Osteoblast (primary cell): ENCODE measurements around the gene GNAI2. TPM values are rescaled to one million over a fixed set of nuclear protein-coding genes. Genes with fewer than 3 reads are reported as not detected.
A peak's percentile ranks its signal among the peaks of the same experiment; 100 is the strongest.

ENCODE experiments used
- DNase-seq: peaks from one replicate; pipeline ENCODE4 v3.0.0; 2011; ENCODE audit warnings: low spot score, mixed read lengths; ENCODE audit not compliant: insufficient read length; ENCODE audit errors: missing footprints
- H2AFZ ChIP-seq: 2 replicates; pipeline ENCODE4 v1.6.0; 2011; ENCODE audit warnings: mild to moderate bottlenecking, low read length
- H3K27ac ChIP-seq: 2 replicates; pipeline ENCODE4 v1.5.1; 2011; ENCODE audit warnings: mild to moderate bottlenecking, low read depth, low read length, moderate library complexity
- H3K27me3 ChIP-seq: 2 replicates; pipeline ENCODE4 v1.6.0; 2012; ENCODE audit warnings: mild to moderate bottlenecking, control low read depth, inconsistent platforms, low read length, moderate library complexity; ENCODE audit not compliant: insufficient read depth
- H3K36me3 ChIP-seq: 2 replicates; pipeline ENCODE4 v1.5.1; 2011; ENCODE audit warnings: mild to moderate bottlenecking, low read length, control low read depth, moderate library complexity; ENCODE audit not compliant: insufficient read depth
- H3K4me1 ChIP-seq: 2 replicates; pipeline ENCODE4 v1.5.1; 2011; ENCODE audit warnings: mild to moderate bottlenecking, low read length, control low read depth, moderate library complexity; ENCODE audit not compliant: insufficient read depth
- H3K4me2 ChIP-seq: 2 replicates; pipeline ENCODE4 v1.6.0; 2011; ENCODE audit warnings: mild to moderate bottlenecking, low read length; ENCODE audit not compliant: insufficient read depth
- H3K4me3 ChIP-seq: fragments of 200-600 bp; sonication (generic); 3 replicates; pipeline ENCODE4 v1.5.1; 2012; ENCODE audit warnings: mild to moderate bottlenecking, low read length, inconsistent platforms; ENCODE audit not compliant: insufficient read depth
- H3K79me2 ChIP-seq: 2 replicates; pipeline ENCODE4 v1.6.0; 2012; ENCODE audit warnings: mild to moderate bottlenecking, low read length, control low read depth, inconsistent platforms; ENCODE audit not compliant: insufficient read depth
- H3K9me3 ChIP-seq: 2 replicates; pipeline ENCODE4 v1.5.1; 2011; ENCODE audit warnings: low read depth, low read length, control low read depth
- H4K20me1 ChIP-seq: 2 replicates; pipeline ENCODE4 v1.6.0; 2012; ENCODE audit warnings: mild to moderate bottlenecking, low read length, control low read depth; ENCODE audit not compliant: insufficient read depth
- CTCF ChIP-seq: IDR thresholded peaks from 2 replicates; pipeline ENCODE4 v1.5.1; 2011; ENCODE audit warnings: mild to moderate bottlenecking, low read depth, low read length, moderate library complexity; ENCODE audit errors: extremely low read depth
- total RNA-seq: library from RNA; depleted of rRNA; stranded (reverse); fragments of >200 nt; gene quantifications from 2 replicates; pipeline ENCODE4 v1.2.3, GENCODE V29; 2012

GNAI2 gene
- total RNA-seq, 1 donor, result 223 TPM

GRCh38 chr3:50255251-50255615 lies 19.2 kb downstream of the GNAI2 start:
- H3K4me3 ChIP-seq, result no peak overlapping the region
- H3K9me3 ChIP-seq, result no peaks in the 10 kb centered on the region
- no peak for DNase-seq
- H3K36me3 ChIP-seq, result peaks cover 75% of the 10 kb centered on the region
- no peak for TF ChIP-seq CTCF
- H3K4me1 ChIP-seq, result peaks cover 15% of the 10 kb centered on the region
- H3K27ac ChIP-seq, result peak overlapping the region; percentile 70
- H4K20me1 ChIP-seq, result peaks cover 63% of the 10 kb centered on the region
- H3K27me3 ChIP-seq, result no peaks in the 10 kb centered on the region
- no peak overlapping the region for H3K4me2 ChIP-seq
- peaks cover 75% of the 10 kb centered on the region for H3K79me2 ChIP-seq
- no peak overlapping the region for H2AFZ ChIP-seq

- H3K4me2 ChIP-seq, result no peak overlapping the region
- no peaks in the 10 kb centered on the region for H3K27me3 ChIP-seq
- no peaks in the 10 kb centered on the region for H3K9me3 ChIP-seq
- peaks cover 43% of the 10 kb centered on the region for H4K20me1 ChIP-seq
- peak; percentile 64 for TF ChIP-seq CTCF
- peaks cover 20% of the 10 kb centered on the region for H3K4me1 ChIP-seq
- DNase-seq, result peak; percentile 93
- peaks cover 55% of the 10 kb centered on the region for H3K79me2 ChIP-seq
- H3K27ac ChIP-seq, result no peak overlapping the region
- H3K4me3 ChIP-seq, result no peak overlapping the region
- peaks cover 61% of the 10 kb centered on the region for H3K36me3 ChIP-seq
- no peak overlapping the region for H2AFZ ChIP-seq
These were observed 21.2 kb downstream of the GNAI2 start for GRCh38 chr3:50256978-50257890.

- no peak overlapping the region for H3K4me2 ChIP-seq
- DNase-seq, result peak; percentile 62
- H2AFZ ChIP-seq, result no peak overlapping the region
- peaks cover 19% of the 10 kb centered on the region for H3K4me1 ChIP-seq
- H3K4me3 ChIP-seq, result no peak overlapping the region
- H3K79me2 ChIP-seq, result peaks cover 45% of the 10 kb centered on the region
- H4K20me1 ChIP-seq, result peaks cover 35% of the 10 kb centered on the region
- H3K27me3 ChIP-seq, result no peaks in the 10 kb centered on the region
- no peak for TF ChIP-seq CTCF
- no peak overlapping the region for H3K27ac ChIP-seq
- no peaks in the 10 kb centered on the region for H3K9me3 ChIP-seq
- H3K36me3 ChIP-seq, result peaks cover 53% of the 10 kb centered on the region
These were observed 22.2 kb downstream of the GNAI2 start for GRCh38 chr3:50258029-50258680.

GRCh38 chr3:50258979-50259378 lies 23.0 kb downstream of the GNAI2 start:
- Histone ChIP-seq H3K4me3 (no peak overlapping the region), H3K4me2 (no peak overlapping the region), H3K27me3 (no peaks in the 10 kb centered on the region), H2AFZ (no peak overlapping the region), H3K9me3 (no peaks in the 10 kb centered on the region), H3K27ac (no peak overlapping the region), H3K36me3 (peaks cover 51% of the 10 kb centered on the region), H3K79me2 (peaks cover 38% of the 10 kb centered on the region), H3K4me1 (peaks cover 24% of the 10 kb centered on the region), H4K20me1 (peaks cover 29% of the 10 kb centered on the region)
- no peak for TF ChIP-seq CTCF
- peak; percentile 83 for DNase-seq
